Measurements from ENCODE around the gene MEPE. TPM values are rescaled to one million over a fixed set of nuclear protein-coding genes. Genes with fewer than 3 reads are reported as not detected.

The MEPE gene
- polyA plus RNA-seq, 1 donor (not counting 4 experiments of a cell fraction or from before 2014, with no cell fraction given): not detected

DNA sequence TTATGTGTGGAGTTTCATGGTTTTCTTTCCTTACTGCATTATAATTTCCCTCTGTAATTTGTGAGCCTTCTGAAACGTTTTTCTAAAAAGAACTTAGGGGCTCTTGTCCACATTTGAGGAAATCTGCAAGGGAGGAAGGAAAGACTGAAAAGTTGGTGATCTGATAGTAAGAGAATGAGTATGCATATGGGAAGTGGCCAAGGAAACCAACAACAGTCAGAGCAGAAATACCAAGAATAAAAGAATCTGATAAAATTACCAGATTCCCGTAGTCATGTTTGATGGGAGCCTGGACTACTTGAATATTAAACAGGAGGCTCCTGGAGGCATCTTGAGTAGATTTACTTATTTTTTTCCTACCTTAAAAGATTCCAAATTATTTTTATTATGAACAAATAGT is 50.1 kb downstream of the MEPE start:
- FAIRE-seq: no peak
- dilution Hi-C loops (cut with MboI; ENCODE audit: extremely low pct_ligation_motif_present, low sequenced_read_pairs): no loop called here
- TF ChIP-seq, protein P1, sequence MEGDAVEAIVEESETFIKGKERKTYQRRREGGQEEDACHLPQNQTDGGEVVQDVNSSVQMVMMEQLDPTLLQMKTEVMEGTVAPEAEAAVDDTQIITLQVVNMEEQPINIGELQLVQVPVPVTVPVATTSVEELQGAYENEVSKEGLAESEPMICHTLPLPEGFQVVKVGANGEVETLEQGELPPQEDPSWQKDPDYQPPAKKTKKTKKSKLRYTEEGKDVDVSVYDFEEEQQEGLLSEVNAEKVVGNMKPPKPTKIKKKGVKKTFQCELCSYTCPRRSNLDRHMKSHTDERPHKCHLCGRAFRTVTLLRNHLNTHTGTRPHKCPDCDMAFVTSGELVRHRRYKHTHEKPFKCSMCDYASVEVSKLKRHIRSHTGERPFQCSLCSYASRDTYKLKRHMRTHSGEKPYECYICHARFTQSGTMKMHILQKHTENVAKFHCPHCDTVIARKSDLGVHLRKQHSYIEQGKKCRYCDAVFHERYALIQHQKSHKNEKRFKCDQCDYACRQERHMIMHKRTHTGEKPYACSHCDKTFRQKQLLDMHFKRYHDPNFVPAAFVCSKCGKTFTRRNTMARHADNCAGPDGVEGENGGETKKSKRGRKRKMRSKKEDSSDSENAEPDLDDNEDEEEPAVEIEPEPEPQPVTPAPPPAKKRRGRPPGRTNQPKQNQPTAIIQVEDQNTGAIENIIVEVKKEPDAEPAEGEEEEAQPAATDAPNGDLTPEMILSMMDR (optimal IDR thresholded peaks at IDR 0.05 in 1 of 3, IDR thresholded peaks at IDR 0.05 in 1 of 3, conservative IDR thresholded peaks at IDR 0.05 in 1 of 3; ENCODE audit: extremely low read depth in 1 of 3, insufficient read depth in 2 of 3, low read length in 3 of 3): no peak
- TF ChIP-seq EZH2 (IDR thresholded peaks at IDR 0.05; ENCODE audit: low read length): no peak

GRCh38 chr4:87884976-87885549 is 52.3 kb downstream of the MEPE start:
- Histone ChIP-seq H2AFZ (ENCODE audit: control insufficient read depth, low read length) (no peak overlapping the region), H3K79me2 (ENCODE audit: control insufficient read depth, insufficient read depth, low read length) (no peaks in the 10 kb centered on the region), H4K20me1 (ENCODE audit: control insufficient read depth, extremely low read depth, insufficient read depth, low read length) (no peaks in the 10 kb centered on the region), H3K27me3 (ENCODE audit: control insufficient read depth, extremely low read depth, insufficient read depth, low read length) (no peaks in the 10 kb centered on the region), H3K4me2 (ENCODE audit: control insufficient read depth, extremely low read depth, insufficient read depth, low read depth, low read length) (no peak overlapping the region), H3K36me3 (ENCODE audit: control insufficient read depth in 2 of 2, extremely low read depth in 1 of 2, insufficient read depth in 2 of 2, low read length in 2 of 2) (no peaks in the 10 kb centered on the region), H3K4me3 (ENCODE audit: control insufficient read depth in 2 of 3, extremely low read depth in 1 of 3, insufficient read depth in 2 of 3, low read depth in 1 of 3, low read length in 3 of 3) (no peak overlapping the region), H3K9ac (ENCODE audit: control insufficient read depth, extremely low read depth, insufficient read depth, low read length) (no peak overlapping the region), H3K27ac (ENCODE audit: control insufficient read depth, insufficient read depth, low read length) (no peak overlapping the region), H3K9me3 (ENCODE audit: control insufficient read depth, low read depth, low read length) (no peaks in the 10 kb centered on the region), H3K9me1 (ENCODE audit: control insufficient read depth, extremely low read depth, insufficient read depth, low read length) (no peaks in the 10 kb centered on the region), H3K4me1 (ENCODE audit: control insufficient read depth, extremely low read depth, insufficient read depth, low read length) (no peaks in the 10 kb centered on the region)
- FAIRE-seq (no peak), DNase-seq (ENCODE audit: low read depth, low spot score) (no peak)
- dilution Hi-C loops (cut with MboI; ENCODE audit: extremely low pct_ligation_motif_present, low sequenced_read_pairs): no loop called here
- TF ChIP-seq EZH2 (IDR thresholded peaks at IDR 0.05; ENCODE audit: low read length): no peak
- TF ChIP-seq, protein P1 (optimal IDR thresholded peaks at IDR 0.05 in 1 of 3, IDR thresholded peaks at IDR 0.05 in 1 of 3, conservative IDR thresholded peaks at IDR 0.05 in 1 of 3; ENCODE audit: extremely low read depth in 1 of 3, insufficient read depth in 2 of 3, low read length in 3 of 3): no peak

More for the DNA sequence above, 50.1 kb downstream of the MEPE start:
- Histone ChIP-seq H3K79me2 (ENCODE audit: control insufficient read depth, insufficient read depth, low read length) (no peaks in the 10 kb centered on the region), H3K4me2 (ENCODE audit: control insufficient read depth, extremely low read depth, insufficient read depth, low read depth, low read length) (no peak overlapping the region), H3K9ac (ENCODE audit: control insufficient read depth, extremely low read depth, insufficient read depth, low read length) (no peak overlapping the region), H3K9me3 (ENCODE audit: control insufficient read depth, low read depth, low read length) (no peaks in the 10 kb centered on the region), H2AFZ (ENCODE audit: control insufficient read depth, low read length) (no peak overlapping the region), H3K27me3 (ENCODE audit: control insufficient read depth, extremely low read depth, insufficient read depth, low read length) (no peaks in the 10 kb centered on the region), H3K9me1 (ENCODE audit: control insufficient read depth, extremely low read depth, insufficient read depth, low read length) (no peaks in the 10 kb centered on the region), H3K27ac (ENCODE audit: control insufficient read depth, insufficient read depth, low read length) (no peak overlapping the region), H3K36me3 (ENCODE audit: control insufficient read depth in 2 of 2, extremely low read depth in 1 of 2, insufficient read depth in 2 of 2, low read length in 2 of 2) (no peaks in the 10 kb centered on the region), H4K20me1 (ENCODE audit: control insufficient read depth, extremely low read depth, insufficient read depth, low read length) (no peaks in the 10 kb centered on the region), H3K4me1 (ENCODE audit: control insufficient read depth, extremely low read depth, insufficient read depth, low read length) (no peaks in the 10 kb centered on the region), H3K4me3 (ENCODE audit: control insufficient read depth in 2 of 3, extremely low read depth in 1 of 3, insufficient read depth in 2 of 3, low read depth in 1 of 3, low read length in 3 of 3) (no peak overlapping the region)
- DNase-seq (ENCODE audit: low read depth, low spot score): no peak
